IPS-NIHi11 (cell line): ENCODE data around the gene CEBPB.
"Not testable (repeated sequence)": the region's sequence is repeated elsewhere in the genome, so short reads cannot be mapped to it uniquely, and the experiment has no call there.

Experiments used
- DNase-seq: peaks from one replicate; pipeline ENCODE4 v3.0.0; 2012; ENCODE audit warnings: mixed read lengths, low spot score

Gene CEBPB

DNA sequence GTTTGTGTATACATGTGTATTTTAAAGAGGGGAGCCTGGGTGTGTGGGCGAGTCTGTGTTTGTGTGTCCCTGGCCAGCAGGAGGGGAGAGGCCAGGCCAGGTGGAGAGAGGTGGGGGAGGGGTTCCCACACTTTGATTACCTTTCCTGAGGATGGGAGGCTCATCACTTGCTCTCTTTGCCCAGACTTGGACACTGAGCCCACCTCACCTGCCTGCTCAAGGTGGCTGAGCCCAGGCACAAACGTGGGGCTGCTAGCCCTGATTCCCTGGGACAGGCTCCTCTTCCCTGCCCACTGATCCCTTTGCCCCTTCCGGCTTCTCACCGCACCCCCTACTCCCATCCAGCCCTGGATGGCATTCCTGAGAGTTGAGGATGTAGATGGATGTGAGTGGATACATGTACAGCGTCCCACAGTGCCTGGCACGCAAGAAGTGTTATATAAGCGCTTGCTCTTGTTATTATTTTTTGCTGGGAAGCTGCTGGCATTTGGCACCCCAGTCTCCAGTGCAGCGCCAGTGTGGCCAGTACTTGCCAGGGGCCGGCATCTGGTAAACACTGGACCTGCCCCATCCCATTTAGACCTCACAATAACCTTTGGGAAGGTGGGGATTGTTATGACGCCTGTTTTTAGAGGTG lies 2.7 kb downstream of the CEBPB start:
- no peak for DNase-seq

- DNase-seq, result no peak
These were observed 3.3 kb downstream of the CEBPB start for GRCh38 chr20:50193836-50194421.

DNA sequence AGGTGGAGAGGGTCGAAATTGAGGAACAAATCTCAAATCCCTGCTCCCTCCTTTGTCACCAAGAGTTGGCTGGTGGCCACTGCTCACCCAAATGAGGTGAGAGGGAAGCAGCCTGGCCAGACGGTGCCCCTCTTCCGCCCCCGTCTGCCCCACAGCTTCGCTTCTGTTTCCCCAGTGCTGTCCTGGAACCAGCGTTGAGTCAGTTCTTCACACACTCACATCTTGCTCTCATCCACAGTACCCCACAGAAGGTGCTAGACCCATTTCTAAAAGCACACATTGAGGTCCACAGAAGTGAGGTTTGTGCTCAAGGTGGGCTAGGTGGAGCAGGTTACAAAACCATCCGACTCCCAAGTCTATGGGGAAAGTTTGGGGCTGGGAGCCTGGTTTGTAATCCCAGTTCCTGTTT lies 3.8 kb downstream of the CEBPB start:
- no peak for DNase-seq

DNA sequence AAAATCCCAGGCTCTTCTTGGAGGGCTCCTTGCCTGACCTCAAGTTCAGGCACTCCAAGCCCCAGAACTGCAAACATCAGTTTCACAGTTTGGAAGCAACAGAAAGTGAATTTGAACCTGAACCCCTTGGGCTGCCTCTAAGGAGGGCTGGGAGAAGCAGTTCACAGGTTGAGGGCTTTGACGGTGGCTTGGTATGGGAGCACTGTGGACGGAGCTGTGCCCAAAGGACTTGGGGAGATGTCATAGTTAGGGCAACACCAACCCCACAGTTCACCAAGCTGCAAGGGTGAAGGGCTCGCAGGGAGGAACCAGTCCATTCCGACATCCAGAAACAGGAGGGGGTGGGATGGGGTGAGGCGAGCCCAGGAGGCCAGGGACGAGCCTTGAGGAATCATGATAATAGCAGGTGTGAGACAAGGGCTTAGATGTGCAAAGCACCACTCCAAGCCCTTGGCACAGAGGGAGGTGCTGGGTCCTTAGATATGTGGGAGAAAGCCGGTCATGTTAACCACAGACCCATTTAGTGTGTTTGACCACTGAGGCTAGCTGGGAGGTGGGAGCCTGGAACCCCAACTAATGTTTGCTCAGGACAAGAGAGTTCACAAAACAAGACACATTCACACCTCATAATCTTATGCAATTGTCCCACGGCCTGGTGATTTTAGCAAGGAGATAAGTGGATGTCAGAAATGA lies 4.3 kb downstream of the CEBPB start:
- DNase-seq, result no peak

GRCh38 chr20:50195524-50196120 lies 5.0 kb downstream of the CEBPB start:
- no peak for DNase-seq

GRCh38 chr20:50196248-50196647 lies 5.6 kb downstream of the CEBPB start:
- DNase-seq, result no peak

DNA sequence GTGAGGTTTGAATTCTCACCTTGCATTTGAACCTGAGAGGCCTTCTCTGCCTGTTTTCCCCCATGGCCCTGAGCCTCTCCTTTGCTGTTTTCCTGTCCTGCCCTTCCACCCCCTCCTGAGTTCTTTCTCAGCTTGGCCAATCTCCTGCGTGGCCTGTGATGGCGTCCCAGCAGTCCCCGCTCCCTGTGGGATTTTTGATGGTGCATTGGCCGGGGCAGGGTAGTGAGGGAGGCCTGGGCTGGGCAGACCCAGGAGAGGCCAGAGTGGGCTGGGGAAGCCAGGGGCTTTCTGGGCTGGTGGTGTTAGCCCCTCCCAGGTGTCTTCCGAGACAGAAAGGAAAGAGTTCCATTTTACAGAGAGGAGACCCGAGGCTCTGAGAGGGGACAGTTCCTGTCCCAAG lies 6.3 kb downstream of the CEBPB start:
- no peak for DNase-seq

DNA sequence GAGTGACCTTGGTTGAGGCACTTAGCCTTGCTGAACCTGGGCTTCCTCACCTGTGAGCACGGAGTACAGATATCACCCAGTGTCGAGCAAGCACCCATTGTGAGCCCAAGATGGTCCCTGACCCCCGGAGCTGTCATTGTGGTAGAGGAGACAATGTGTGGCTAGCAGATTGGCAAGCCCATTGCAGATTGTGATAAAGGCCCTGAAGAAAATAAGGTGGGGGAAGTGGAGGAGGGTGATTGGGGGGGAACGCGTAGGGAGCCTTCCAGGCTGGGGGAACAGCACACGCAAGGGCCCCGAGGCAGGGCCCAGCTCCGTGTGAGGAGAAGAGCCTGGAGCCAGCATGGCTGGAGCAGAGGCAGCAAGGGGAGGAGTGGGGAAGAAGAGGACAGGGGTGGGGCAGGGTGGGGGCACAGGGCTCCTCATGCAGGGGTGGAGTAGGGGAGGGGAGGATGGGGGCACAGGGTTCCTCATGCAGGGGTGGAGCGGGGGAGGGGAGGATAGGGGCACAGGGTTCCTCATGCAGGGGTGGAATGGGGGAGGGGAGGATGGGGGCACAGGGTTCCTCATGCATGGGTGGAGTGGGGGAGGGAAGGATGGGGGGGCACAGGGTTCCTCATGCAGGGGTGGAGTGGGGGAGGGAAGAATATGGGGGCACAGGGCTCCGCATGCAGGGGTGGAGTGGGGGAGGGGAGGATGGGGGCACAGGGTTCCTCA lies 7.0 kb downstream of the CEBPB start:
- DNase-seq, result no peak

- no peak for DNase-seq
These were observed 7.6 kb downstream of the CEBPB start for GRCh38 chr20:50198180-50198666.

- DNase-seq, result no peak
These were observed 8.1 kb downstream of the CEBPB start for GRCh38 chr20:50198716-50199115.

DNA sequence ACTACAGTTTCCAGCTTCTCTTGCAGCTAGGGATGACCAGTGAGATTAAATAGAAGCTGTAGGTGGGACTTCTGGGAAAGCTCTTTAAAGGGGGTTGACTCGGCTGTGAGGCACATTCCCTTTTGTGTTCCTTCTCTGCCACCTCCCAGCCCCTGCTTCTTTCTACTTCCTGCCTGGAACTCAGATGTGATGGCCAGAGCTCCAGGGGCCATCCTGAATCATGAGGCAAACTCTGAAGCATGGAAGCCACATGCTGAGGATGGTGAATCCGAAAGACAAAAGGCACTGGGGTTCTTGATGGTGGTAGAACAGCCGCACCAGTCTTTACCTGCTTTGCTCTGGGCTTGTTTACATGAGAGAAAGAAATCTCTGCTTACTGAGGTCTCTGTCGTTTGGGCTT lies 9.1 kb downstream of the CEBPB start:
- DNase-seq, result no peak

DNA sequence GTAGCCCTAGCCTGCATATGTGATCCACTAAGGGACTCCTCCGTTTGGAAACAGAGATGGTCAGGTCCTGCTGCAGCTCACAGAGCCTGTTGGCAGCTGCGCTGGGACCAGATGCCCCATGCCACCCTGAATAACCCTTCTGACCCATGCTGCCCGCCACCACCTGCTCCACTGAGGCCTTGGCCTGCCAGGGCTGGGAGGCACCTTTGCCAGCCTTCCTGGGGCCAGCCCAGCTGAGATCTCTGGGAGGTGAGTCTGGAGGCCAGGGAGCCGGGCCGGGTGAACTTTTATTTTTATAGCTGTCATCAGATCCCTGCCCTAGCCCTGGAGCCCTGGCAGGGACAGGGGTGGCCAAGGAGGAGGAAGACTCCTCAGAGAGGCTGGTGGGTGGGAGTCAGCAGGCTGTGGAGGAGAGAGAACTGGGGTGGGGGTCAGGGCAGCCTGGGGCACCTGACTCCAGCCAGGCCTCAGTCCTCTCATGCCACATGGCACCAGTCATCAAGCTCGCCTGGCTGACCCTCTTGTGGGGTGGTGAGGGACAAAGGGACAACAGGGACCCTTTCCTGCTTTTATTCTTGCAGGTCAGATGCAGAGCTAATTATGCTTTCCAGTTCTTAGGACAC lies 10.0 kb downstream of the CEBPB start:
- DNase-seq, result no peak

GRCh38 chr20:50201710-50202109 lies 11.1 kb downstream of the CEBPB start:
- not testable (repeated sequence) for DNase-seq

DNA sequence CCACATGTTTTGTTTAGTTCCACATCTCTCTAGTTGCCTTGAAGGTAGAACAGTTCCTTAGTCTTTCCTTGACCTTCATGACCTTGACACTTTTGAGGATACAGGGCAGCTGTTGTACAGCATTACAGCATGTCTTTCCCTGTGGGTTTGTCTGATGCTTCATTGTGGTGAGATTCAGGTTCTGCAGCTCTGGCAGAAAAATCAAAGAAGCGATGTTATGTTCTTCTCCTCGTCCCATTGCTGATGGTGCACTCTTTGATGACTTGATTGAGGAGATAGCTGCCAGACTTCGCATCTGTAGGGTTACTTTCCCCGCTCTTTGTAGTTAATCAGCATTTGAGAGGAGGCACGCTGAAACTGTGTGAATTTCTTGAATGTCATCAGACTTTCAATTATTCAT lies 12.0 kb downstream of the CEBPB start:
- no peak for DNase-seq

DNA sequence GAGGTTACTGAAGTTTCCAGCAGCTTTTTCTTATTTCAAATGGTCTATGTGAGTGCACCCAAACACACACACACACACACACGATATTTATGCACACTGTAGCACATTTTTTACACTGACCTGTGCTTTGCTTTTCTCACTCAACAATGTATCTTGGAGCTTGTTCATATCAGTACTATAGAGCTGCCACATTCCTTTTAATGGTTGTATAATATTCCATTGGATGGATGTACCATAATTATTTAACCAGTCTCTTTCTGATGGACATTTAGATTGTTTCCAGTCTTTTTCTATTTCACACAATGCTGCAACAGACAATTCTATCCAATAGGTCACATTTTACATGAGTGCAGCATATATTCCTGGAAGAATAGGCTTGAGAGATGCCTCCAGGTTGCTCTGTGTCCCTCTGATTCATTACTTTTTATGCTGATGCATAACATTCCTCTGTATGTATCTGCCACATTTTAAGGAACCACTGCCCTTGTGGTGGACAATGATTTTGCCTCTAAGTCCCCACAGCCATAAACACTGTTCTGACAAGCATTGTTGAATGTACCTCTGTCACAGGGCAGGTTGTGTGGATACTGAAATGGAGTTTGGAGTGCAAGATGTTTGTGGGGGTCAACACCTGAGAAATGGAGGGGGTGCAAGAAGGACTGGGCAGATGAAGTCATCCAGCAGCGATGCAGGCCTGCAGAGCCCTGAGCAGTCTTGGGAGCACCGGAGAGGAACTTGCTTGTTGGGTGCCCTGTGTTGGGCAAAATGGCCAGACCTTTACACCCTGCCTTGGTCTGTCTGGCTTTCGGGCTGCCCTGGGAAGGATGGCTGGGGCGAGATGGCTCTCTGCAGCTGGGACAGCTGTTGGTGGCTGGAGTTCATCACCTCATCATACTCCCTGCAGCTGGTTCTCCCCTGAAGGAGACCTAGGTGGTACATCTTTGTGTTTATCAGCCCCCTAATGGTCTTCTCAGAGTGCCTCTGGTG lies 13.6 kb downstream of the CEBPB start:
- DNase-seq, result no peak

DNA sequence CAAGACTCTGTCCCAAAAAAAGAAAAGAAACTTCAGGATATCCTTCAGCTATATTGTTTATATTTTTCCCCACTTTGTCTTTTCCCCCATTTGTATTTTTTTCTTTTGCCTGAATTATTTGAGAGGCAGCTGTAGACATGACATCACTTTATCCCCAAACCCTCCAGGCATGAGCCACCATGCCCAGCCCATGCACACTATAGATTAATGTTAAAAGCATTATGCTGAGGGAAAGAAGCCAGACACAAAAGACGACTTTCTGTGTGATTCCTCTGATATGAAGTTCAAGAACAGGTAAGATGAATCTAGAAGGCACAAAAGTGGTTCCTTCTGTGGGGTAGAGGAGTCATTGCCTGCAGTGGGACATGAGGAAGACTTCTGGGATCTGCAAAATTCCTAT lies 16.4 kb downstream of the CEBPB start:
- DNase-seq, result no peak

GRCh38 chr20:50208085-50208491 lies 17.5 kb downstream of the CEBPB start:
- DNase-seq, result no peak

- not testable (repeated sequence) for DNase-seq
These were observed 18.2 kb downstream of the CEBPB start for GRCh38 chr20:50208815-50209214.

GRCh38 chr20:50210066-50210619 lies 19.5 kb downstream of the CEBPB start:
- DNase-seq, result no peak

- no peak for DNase-seq
These were observed 20.5 kb downstream of the CEBPB start for GRCh38 chr20:50211091-50211490.
